Stimulated activated memory B cell treated with anti-CD40 and anti-IgM and Interleukin-4, amounts not matched to agents 10 μg/mL and 1 μg/mL and 100 μg/mL, for 72 hours (primary cell): ENCODE data around the gene BID.
A peak's percentile ranks its signal among the peaks of the same experiment; 100 is the strongest.

ENCODE experiments used
- ATAC-seq: fragments of 150-1000 bp; cut with Tn5 transposase; 2 replicates; pipeline ENCODE4 v1.10.0; 2021
- H3K27ac Mint-ChIP-seq: one replicate; pipeline ENCODE4 v1.8.0; 2022; ENCODE audit warnings: mild to moderate bottlenecking, mixed read lengths
- H3K27me3 Mint-ChIP-seq: one replicate; pipeline ENCODE4 v1.8.0; 2022; ENCODE audit warnings: mixed read lengths
- H3K36me3 Mint-ChIP-seq: one replicate; pipeline ENCODE4 v1.8.0; 2022; ENCODE audit warnings: mixed read lengths
- H3K4me1 Mint-ChIP-seq: one replicate; pipeline ENCODE4 v1.8.0; 2022; ENCODE audit warnings: mixed read lengths
- H3K4me3 Mint-ChIP-seq: one replicate; pipeline ENCODE4 v1.8.0; 2022; ENCODE audit warnings: mild to moderate bottlenecking, moderate library complexity, mixed read lengths
- H3K9me3 Mint-ChIP-seq: one replicate; pipeline ENCODE4 v1.8.0; 2022; ENCODE audit warnings: mixed read lengths

Gene BID

DNA sequence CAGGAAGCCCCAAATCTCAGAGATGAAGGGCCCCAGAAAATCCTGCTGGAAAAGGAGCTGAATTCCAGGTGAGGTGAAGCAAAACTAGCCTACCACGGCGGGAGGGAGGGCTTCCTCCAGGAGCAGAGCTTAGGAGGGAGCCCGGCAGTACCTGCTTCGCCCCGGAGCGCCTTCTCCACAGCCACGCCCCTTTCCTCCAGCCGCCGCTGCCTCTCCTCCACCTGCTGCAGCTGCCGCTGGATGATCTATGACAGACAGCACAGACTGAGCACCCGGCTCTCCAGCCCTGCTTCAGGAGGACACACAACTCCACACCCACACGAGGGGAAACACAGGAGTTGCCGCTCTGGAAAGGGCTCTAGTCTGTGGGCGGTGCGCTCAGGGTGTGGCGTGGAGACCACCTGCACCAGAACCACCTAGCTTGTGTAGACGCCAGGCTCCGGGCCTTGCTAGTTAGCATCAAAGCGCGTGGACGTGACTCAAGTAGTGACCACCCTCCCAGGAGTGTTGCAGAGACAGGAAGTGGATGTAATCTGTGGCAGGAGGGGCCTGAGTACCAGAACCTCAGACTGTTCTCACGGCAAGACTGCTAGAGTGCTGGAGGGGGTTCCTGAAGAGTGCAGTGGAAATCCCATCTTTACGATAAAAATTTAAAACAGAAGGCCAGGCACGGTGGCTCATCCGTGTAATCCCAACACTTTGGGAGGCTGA is 34.6 kb upstream of the BID start:
- Mint-ChIP-seq H3K9me3 (no peaks in the 10 kb centered on the region), H3K4me3 (no peak overlapping the region), H3K27ac (peak overlapping the region; percentile 24)

GRCh38 chr22:17807578-17808410 is 33.5 kb upstream of the BID start:
- peaks cover 87% of the 10 kb centered on the region for H3K36me3 Mint-ChIP-seq
- peaks cover 16% of the 10 kb centered on the region for H3K4me1 Mint-ChIP-seq
- peak overlapping the region; percentile 24 for H3K27ac Mint-ChIP-seq
- H3K9me3 Mint-ChIP-seq, result no peaks in the 10 kb centered on the region
- H3K4me3 Mint-ChIP-seq, result no peak overlapping the region
- ATAC-seq, result no peak
- no peaks in the 10 kb centered on the region for H3K27me3 Mint-ChIP-seq

More for the DNA sequence above, 34.6 kb upstream of the BID start:
- H3K36me3 Mint-ChIP-seq, result peaks cover 87% of the 10 kb centered on the region
- H3K4me1 Mint-ChIP-seq, result peaks cover 16% of the 10 kb centered on the region
- no peaks in the 10 kb centered on the region for H3K27me3 Mint-ChIP-seq
- ATAC-seq, result peak; percentile 48

GRCh38 chr22:17807086-17807485 is 32.8 kb upstream of the BID start:
- Mint-ChIP-seq H3K4me3 (no peak overlapping the region), H3K36me3 (peaks cover 87% of the 10 kb centered on the region), H3K9me3 (no peaks in the 10 kb centered on the region), H3K27ac (no peak overlapping the region), H3K27me3 (no peaks in the 10 kb centered on the region), H3K4me1 (peaks cover 23% of the 10 kb centered on the region)
- ATAC-seq, result no peak

DNA sequence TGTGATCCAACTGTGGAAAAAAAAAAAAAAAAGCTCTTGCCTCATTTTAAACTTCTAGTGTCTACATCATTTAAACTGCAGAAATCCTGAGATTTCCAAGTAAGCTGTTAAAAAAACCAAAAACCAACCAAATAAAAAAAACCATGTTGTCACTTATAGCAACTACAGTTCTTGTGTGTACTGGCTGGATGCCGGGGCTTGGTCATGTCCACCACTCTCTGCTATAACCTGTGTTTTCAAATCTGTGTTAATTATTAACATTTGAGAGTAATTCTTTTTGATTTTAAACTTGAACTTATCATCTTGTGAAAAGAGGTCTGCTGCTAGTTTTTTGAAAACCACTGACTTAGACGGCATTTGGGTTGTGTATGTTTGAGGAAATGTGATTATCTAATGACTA is 32.2 kb upstream of the BID start:
- ATAC-seq, result no peak
- H3K27me3 Mint-ChIP-seq, result no peaks in the 10 kb centered on the region
- H3K9me3 Mint-ChIP-seq, result no peaks in the 10 kb centered on the region
- H3K27ac Mint-ChIP-seq, result no peak overlapping the region
- H3K36me3 Mint-ChIP-seq, result peaks cover 82% of the 10 kb centered on the region
- peaks cover 26% of the 10 kb centered on the region for H3K4me1 Mint-ChIP-seq
- H3K4me3 Mint-ChIP-seq, result no peak overlapping the region

DNA sequence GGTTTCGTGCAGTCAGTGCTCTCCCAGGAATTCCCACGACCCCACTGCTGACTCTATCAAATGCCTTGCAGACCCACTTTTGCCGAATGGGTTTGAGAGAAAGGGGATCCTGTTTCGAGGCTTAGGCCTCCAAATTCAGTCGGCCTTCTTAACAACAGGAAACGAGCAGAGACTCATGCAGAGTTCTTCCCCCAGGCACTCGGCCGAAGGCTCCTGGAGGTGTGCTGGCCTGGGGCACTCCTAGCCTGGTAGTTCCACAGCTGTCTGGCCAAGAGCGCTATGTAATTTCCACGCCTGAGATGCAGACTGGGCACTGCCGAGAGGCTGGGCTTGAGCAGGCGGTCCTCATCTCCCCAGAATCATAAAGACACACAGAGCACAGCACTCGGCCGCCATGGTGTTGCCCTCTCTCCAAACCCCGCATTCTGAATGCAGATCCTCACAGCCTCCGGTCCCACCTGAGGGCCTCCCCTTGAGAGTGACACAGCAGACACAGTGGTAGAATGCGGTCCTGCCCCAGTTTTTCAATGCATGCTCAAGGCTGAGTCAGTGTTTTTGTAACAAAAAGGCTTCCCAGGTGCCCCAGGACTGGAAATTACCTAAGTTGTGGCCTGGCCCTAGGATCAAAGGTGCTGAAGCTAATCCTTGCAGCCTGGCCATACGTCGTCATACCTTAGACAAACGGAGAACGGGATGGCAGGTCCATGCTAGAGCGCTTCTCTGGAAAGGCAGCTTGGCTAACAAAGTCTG is 30.2 kb upstream of the BID start:
- Mint-ChIP-seq H3K4me1 (peaks cover 42% of the 10 kb centered on the region), H3K4me3 (no peak overlapping the region), H3K9me3 (no peaks in the 10 kb centered on the region), H3K36me3 (peaks cover 68% of the 10 kb centered on the region), H3K27ac (peak overlapping the region; percentile 1), H3K27me3 (no peaks in the 10 kb centered on the region)
- ATAC-seq, result no peak

GRCh38 chr22:17803609-17804270 is 29.5 kb upstream of the BID start:
- Mint-ChIP-seq H3K27me3 (no peaks in the 10 kb centered on the region), H3K36me3 (peaks cover 61% of the 10 kb centered on the region), H3K27ac (peak overlapping the region; percentile 100), H3K4me3 (no peak overlapping the region), H3K4me1 (peaks cover 41% of the 10 kb centered on the region), H3K9me3 (no peaks in the 10 kb centered on the region)
- ATAC-seq, result no peak

DNA sequence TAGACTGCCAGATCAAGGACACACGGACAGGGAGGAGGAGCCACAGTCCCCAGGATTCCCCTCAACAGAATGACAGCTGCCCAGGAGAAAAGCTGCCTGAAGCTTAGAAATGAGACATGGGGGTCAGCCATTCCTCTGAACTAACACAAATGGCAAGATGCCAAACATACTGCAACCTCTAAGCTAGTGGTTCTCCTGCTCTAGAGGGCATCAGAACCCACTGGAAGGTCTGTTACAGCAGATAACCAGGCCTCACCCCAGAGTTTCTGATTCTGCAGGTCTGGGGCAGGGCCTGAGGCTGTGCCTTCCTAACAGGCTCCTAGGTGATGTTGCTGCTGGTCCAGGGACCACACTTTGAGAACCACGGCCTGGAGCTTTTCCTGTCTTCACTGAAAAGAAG is 28.6 kb upstream of the BID start:
- H3K27me3 Mint-ChIP-seq, result no peaks in the 10 kb centered on the region
- H3K36me3 Mint-ChIP-seq, result peaks cover 55% of the 10 kb centered on the region
- peaks cover 45% of the 10 kb centered on the region for H3K4me1 Mint-ChIP-seq
- no peak overlapping the region for H3K4me3 Mint-ChIP-seq
- H3K9me3 Mint-ChIP-seq, result no peaks in the 10 kb centered on the region
- no peak for ATAC-seq
- H3K27ac Mint-ChIP-seq, result peak overlapping the region; percentile 100

DNA sequence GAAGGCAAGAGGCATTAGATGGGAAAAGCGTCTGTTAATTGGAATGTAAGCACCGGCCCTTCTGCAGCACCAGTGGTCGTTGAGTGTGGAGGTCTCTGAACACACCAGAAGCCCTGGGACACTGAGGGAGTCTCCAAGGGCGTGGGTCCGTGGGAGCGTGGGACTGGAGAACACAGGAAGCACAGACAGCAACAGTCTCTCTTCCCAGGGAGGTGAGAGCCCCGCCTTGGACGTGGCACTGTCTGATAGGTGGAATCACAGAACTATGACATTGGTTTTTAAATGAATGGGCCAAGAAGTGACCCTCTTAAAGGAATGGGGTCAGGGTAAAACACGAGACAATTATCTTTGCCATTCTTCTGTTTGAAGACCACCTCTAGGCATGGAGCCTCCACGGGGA is 28.1 kb upstream of the BID start:
- peak overlapping the region; percentile 100 for H3K27ac Mint-ChIP-seq
- H3K36me3 Mint-ChIP-seq, result peaks cover 51% of the 10 kb centered on the region
- no peaks in the 10 kb centered on the region for H3K9me3 Mint-ChIP-seq
- ATAC-seq, result no peak
- peak overlapping the region; percentile 12 for H3K4me3 Mint-ChIP-seq
- H3K27me3 Mint-ChIP-seq, result no peaks in the 10 kb centered on the region
- peaks cover 50% of the 10 kb centered on the region for H3K4me1 Mint-ChIP-seq

GRCh38 chr22:17797721-17798559 is 23.7 kb upstream of the BID start:
- H3K9me3 Mint-ChIP-seq, result no peaks in the 10 kb centered on the region
- H3K27me3 Mint-ChIP-seq, result no peaks in the 10 kb centered on the region
- H3K4me3 Mint-ChIP-seq, result peak overlapping the region; percentile 41
- peaks cover 80% of the 10 kb centered on the region for H3K4me1 Mint-ChIP-seq
- peak overlapping the region; percentile 100 for H3K27ac Mint-ChIP-seq
- peaks cover 23% of the 10 kb centered on the region for H3K36me3 Mint-ChIP-seq
- peak; percentile 79 for ATAC-seq

DNA sequence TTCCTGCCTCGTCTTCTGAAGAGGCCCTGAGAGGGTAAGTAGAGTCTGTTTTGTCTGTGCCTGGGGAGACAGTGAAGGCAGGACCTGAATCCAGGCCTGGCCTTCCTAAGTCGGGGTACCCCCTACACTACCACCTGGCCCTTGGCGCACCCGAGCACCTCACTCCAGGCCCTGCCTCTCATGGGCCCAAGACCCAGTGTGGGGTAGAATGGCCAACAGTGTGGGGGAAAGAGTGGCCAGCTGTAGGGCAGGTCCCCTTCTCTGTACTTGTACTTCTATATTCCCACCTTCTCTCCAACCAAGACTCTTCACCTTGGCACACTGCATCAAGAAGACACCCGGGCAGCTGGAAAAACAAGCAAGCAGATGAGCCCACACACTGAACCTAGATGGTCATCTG is 22.4 kb upstream of the BID start:
- Mint-ChIP-seq H3K9me3 (no peaks in the 10 kb centered on the region), H3K4me1 (peaks cover 69% of the 10 kb centered on the region), H3K36me3 (peaks cover 14% of the 10 kb centered on the region), H3K27ac (peak overlapping the region; percentile 100), H3K27me3 (no peaks in the 10 kb centered on the region), H3K4me3 (peak overlapping the region; percentile 59)
- ATAC-seq, result no peak

DNA sequence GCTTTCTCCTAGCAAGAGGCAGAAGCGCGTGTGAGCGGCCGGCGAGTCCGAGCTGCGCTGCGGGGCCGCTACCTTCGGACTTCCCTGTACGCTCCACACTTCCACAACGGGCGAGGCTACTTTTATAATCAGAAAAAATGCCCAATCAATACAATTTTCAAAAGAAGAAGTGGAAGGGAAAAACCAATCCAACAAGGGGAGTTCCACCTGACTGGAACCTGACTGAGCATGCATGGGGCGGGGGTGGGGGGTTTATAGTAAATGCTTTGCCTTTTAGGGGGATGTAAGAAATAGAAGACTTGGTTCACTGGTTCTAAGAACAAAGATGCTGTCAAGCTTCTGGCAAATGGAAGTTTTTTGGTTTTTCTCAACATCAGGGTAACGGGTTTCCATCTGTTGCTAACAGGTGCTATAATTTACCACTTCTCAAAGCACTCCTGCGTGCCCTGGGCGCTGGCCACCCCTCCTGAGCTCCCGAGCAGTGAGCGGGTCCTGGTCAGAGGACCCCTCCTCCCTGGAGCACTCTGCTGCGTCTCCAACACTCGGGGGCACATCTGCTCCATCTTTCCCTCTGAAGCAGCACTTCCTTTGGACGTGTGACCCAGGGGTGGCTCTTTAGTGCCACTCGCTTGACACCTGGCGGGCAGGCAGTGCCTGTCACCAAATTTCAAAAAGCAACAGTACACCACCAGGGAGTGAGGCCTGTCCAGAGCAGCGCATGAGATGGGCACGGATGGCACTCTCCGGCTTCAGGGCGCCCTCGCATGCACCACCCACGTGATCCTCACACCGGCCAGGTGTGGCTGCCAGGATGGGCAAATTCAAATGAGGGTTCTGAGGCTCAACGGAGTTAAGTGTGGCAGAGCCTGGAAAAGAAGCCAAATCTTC is 21.6 kb upstream of the BID start:
- peak; percentile 58 for ATAC-seq
- Mint-ChIP-seq H3K9me3 (no peaks in the 10 kb centered on the region), H3K4me3 (peak overlapping the region; percentile 59), H3K36me3 (peaks cover 22% of the 10 kb centered on the region), H3K27me3 (no peaks in the 10 kb centered on the region), H3K4me1 (peaks cover 67% of the 10 kb centered on the region), H3K27ac (peak overlapping the region; percentile 100)

DNA sequence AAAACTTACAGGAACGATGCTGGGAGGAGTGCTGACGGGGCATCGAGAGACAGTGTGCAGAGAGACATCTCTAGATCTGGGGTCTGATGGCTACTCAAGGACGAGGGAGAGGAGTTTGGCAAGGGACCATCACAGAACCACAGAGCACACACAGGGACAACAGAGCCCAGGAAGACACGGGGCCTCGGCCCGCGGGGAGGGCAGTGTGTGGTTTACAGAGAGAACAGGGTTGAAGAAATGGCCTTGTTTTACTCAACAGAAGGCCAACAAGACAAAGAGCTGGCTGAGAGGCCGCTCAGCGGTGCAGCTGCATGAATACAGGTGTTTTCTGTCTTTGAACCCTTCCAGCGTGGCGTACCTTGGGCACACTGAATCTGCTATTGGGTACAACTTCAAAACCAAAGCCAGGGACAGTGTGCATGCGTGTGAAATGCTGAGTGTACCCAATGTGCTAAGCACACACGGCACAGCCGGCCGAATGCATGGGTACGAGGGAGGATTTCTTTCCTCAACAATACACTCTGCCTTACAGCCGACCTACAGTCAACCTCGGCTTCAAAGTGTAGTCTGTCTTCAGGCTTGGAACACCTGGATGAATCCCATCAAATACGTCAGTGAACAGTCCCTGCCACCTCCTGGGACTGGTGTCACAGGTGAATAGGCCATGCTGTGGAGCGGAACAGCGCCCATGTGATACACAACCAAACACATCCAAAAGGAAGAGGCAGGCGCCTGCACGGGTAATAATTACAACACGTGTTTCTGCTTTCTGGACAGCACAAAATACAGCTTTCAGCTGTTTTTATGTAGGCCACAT is 20.7 kb upstream of the BID start:
- peak overlapping the region; percentile 100 for H3K27ac Mint-ChIP-seq
- ATAC-seq, result no peak
- H3K9me3 Mint-ChIP-seq, result no peaks in the 10 kb centered on the region
- peaks cover 29% of the 10 kb centered on the region for H3K36me3 Mint-ChIP-seq
- peaks cover 57% of the 10 kb centered on the region for H3K4me1 Mint-ChIP-seq
- no peaks in the 10 kb centered on the region for H3K27me3 Mint-ChIP-seq
- H3K4me3 Mint-ChIP-seq, result peak overlapping the region; percentile 52
